Measurements from ENCODE around the gene LGALS4.

LGALS4 gene

GRCh38 chr19:38840583-38840968 is 27.8 kb upstream of the LGALS4 start:
- no peaks in the 10 kb centered on the region for H3K9me2 ChIP-seq (replicated peaks; ENCODE audit: control insufficient read depth, low read length)
- H3K36me3 ChIP-seq (ENCODE audit: control insufficient read depth, low read length): peaks cover 98% of the 10 kb centered on the region
- H3K4me2 ChIP-seq (ENCODE audit: low read length): no peak overlapping the region
- no peak overlapping the region for H3K27ac ChIP-seq (ENCODE audit: low read depth, low read length)
- H3K79me2 ChIP-seq (ENCODE audit: control insufficient read depth, low read length): peaks cover 49% of the 10 kb centered on the region
- H3K9me3 ChIP-seq (ENCODE audit: control insufficient read depth, insufficient read depth, low read length): no peaks in the 10 kb centered on the region
- H3K4me3 ChIP-seq (ENCODE audit: low read length): no peak overlapping the region
- H4K20me1 ChIP-seq (ENCODE audit: control insufficient read depth, insufficient read depth, low read depth, low read length): peaks cover 15% of the 10 kb centered on the region
- H3K27me3 ChIP-seq (ENCODE audit: control insufficient read depth, low read length): no peaks in the 10 kb centered on the region
- peaks cover 23% of the 10 kb centered on the region for H3K4me1 ChIP-seq (ENCODE audit: control insufficient read depth, low read length)
- TF ChIP-seq CTCF (IDR thresholded peaks at IDR 0.05; ENCODE audit: low read depth, low read length, poor library complexity, severe bottlenecking) (no peak), EZH2phosphoT487 (IDR thresholded peaks at IDR 0.05; ENCODE audit: borderline replicate concordance, low read length) (no peak)
- H3F3A ChIP-seq (ENCODE audit: control insufficient read depth, insufficient read depth): peaks cover 52% of the 10 kb centered on the region

- Histone ChIP-seq H3K79me2 (ENCODE audit: control insufficient read depth, low read length) (peaks cover 43% of the 10 kb centered on the region), H3F3A (ENCODE audit: control insufficient read depth, insufficient read depth) (peaks cover 58% of the 10 kb centered on the region), H3K27me3 (ENCODE audit: control insufficient read depth, low read length) (no peaks in the 10 kb centered on the region), H3K36me3 (ENCODE audit: control insufficient read depth, low read length) (peaks cover 96% of the 10 kb centered on the region), H3K4me1 (ENCODE audit: control insufficient read depth, low read length) (peaks cover 20% of the 10 kb centered on the region), H3K9me2 (replicated peaks; ENCODE audit: control insufficient read depth, low read length) (no peaks in the 10 kb centered on the region), H3K9me3 (ENCODE audit: control insufficient read depth, insufficient read depth, low read length) (no peaks in the 10 kb centered on the region), H4K20me1 (ENCODE audit: control insufficient read depth, insufficient read depth, low read depth, low read length) (peaks cover 12% of the 10 kb centered on the region), H3K4me3 (ENCODE audit: low read length) (no peak overlapping the region), H3K27ac (ENCODE audit: low read depth, low read length) (no peak overlapping the region), H3K4me2 (ENCODE audit: low read length) (no peak overlapping the region)
- no peak for TF ChIP-seq EZH2phosphoT487 (IDR thresholded peaks at IDR 0.05; ENCODE audit: borderline replicate concordance, low read length)
- TF ChIP-seq CTCF (IDR thresholded peaks at IDR 0.05; ENCODE audit: low read depth, low read length, poor library complexity, severe bottlenecking): no peak
Observed at GRCh38 chr19:38839816-38840582, 27.3 kb upstream of the LGALS4 start.

GRCh38 chr19:38838986-38839761 is 26.4 kb upstream of the LGALS4 start:
- H3K27me3 ChIP-seq (ENCODE audit: control insufficient read depth, low read length): no peaks in the 10 kb centered on the region
- no peaks in the 10 kb centered on the region for H3K9me2 ChIP-seq (replicated peaks; ENCODE audit: control insufficient read depth, low read length)
- H3K4me2 ChIP-seq (ENCODE audit: low read length): no peak overlapping the region
- H3K9me3 ChIP-seq (ENCODE audit: control insufficient read depth, insufficient read depth, low read length): no peaks in the 10 kb centered on the region
- peaks cover 88% of the 10 kb centered on the region for H3K36me3 ChIP-seq (ENCODE audit: control insufficient read depth, low read length)
- H3K79me2 ChIP-seq (ENCODE audit: control insufficient read depth, low read length): peaks cover 35% of the 10 kb centered on the region
- peaks cover 16% of the 10 kb centered on the region for H3K4me1 ChIP-seq (ENCODE audit: control insufficient read depth, low read length)
- H3F3A ChIP-seq (ENCODE audit: control insufficient read depth, insufficient read depth): peaks cover 62% of the 10 kb centered on the region
- no peak for TF ChIP-seq CTCF (IDR thresholded peaks at IDR 0.05; ENCODE audit: low read depth, low read length, poor library complexity, severe bottlenecking)
- no peak for TF ChIP-seq EZH2phosphoT487 (IDR thresholded peaks at IDR 0.05; ENCODE audit: borderline replicate concordance, low read length)
- peaks cover 12% of the 10 kb centered on the region for H4K20me1 ChIP-seq (ENCODE audit: control insufficient read depth, insufficient read depth, low read depth, low read length)
- no peak overlapping the region for H3K27ac ChIP-seq (ENCODE audit: low read depth, low read length)
- no peak overlapping the region for H3K4me3 ChIP-seq (ENCODE audit: low read length)

All from DOHH2 (cell line).